Endothelial cell of umbilical vein (primary cell): ENCODE data around the gene PYGB. TPM values are rescaled to one million over a fixed set of nuclear protein-coding genes. Genes with fewer than 3 reads are reported as not detected.

Experiments used
- BruUV-seq: library from RNA; stranded (reverse); fragments of 400-500 nt; replicated peaks from 2 replicates; lab custom pipeline; 2021; lab: Mats Ljungman, UMichigan
- CTCF ChIA-PET: fragments of 300-600, 350-600 bp; sonication (Branson Sonifier 250); formaldehyde crosslinking; loops from one replicate; lab custom pipeline; 2021; ENCODE audit warnings: antibody characterized with exemption, inconsistent platforms; lab: Charles Lee
- POLR2A ChIA-PET: fragments of 300-600, 350-600 bp; sonication (Branson Sonifier 250); formaldehyde crosslinking; loops from one replicate; lab custom pipeline; 2021; ENCODE audit warnings: antibody characterized with exemption, inconsistent platforms; lab: Charles Lee
- DNase-seq: peaks from one replicate; pipeline ENCODE4 v3.0.0-alpha.2; 2011; ENCODE audit warnings: low read depth, low spot score
- FAIRE-seq: peaks from 2 replicates; lab custom pipeline; 2011; peaks lifted over from hg19 to GRCh38; lab: Jason Lieb, UNC
- H2AFZ ChIP-seq: 2 replicates; pipeline ENCODE4 v1.6.0; 2012; ENCODE audit warnings: low read depth, low read length, control low read depth, inconsistent platforms
- H3K27ac ChIP-seq: 2 replicates; pipeline ENCODE4 v1.5.1; 2011; ENCODE audit warnings: low read depth, mild to moderate bottlenecking, control low read depth, low read length, moderate library complexity; ENCODE audit not compliant: insufficient read depth
- H3K27me3 ChIP-seq, 2 experiments: 2 replicates each; pipeline versions ENCODE4 v1.6.0 to v1.6.1; 2011; ENCODE audit warnings: low read length in 2 of 2, mixed read lengths in 1 of 2; ENCODE audit not compliant: control insufficient read depth in 2 of 2, insufficient read depth in 2 of 2
- H3K36me3 ChIP-seq, 2 experiments: 2 replicates in 1 of 2; 3 replicates in 1 of 2; pipeline ENCODE4 v1.5.1; 2011; ENCODE audit warnings: low read length in 2 of 2, mild to moderate bottlenecking in 1 of 2, moderate library complexity in 1 of 2; ENCODE audit not compliant: control insufficient read depth in 2 of 2, insufficient read depth in 2 of 2; ENCODE audit errors: extremely low read depth in 1 of 2
- H3K4me1 ChIP-seq: 3 replicates; pipeline ENCODE4 v1.5.1; 2011; ENCODE audit warnings: mild to moderate bottlenecking, low read length; ENCODE audit not compliant: control insufficient read depth, insufficient read depth; ENCODE audit errors: extremely low read depth
- H3K4me2 ChIP-seq: 2 replicates; pipeline ENCODE4 v1.6.1; 2011; ENCODE audit warnings: low read length, control low read depth, mixed read lengths; ENCODE audit not compliant: insufficient read depth
- H3K4me3 ChIP-seq, 3 experiments: fragments of 200-600 bp in 1 of 3; sonication (generic), shearing (Covaris generic) in 1 of 3; replicated peaks in 1 of 3; 2 replicates each; pipeline ENCODE4 v1.5.1; 2011 to 2016; ENCODE audit warnings: control low read depth in 3 of 3, low read length in 3 of 3, mild to moderate bottlenecking in 2 of 3, inconsistent platforms in 1 of 3, low read depth in 1 of 3, moderate library complexity in 1 of 3; ENCODE audit not compliant: insufficient read depth in 1 of 3
- H3K79me2 ChIP-seq: 2 replicates; pipeline ENCODE4 v1.6.0; 2012; ENCODE audit warnings: low read length, inconsistent platforms; ENCODE audit not compliant: control insufficient read depth, insufficient read depth
- H3K9ac ChIP-seq: replicated peaks from 2 replicates; pipeline ENCODE3; 2011; ENCODE audit warnings: low read length, control low read depth; ENCODE audit not compliant: insufficient read depth; ENCODE audit errors: extremely low read depth
- H3K9me1 ChIP-seq: replicated peaks from 3 replicates; pipeline ENCODE4 v1.6.0; 2011; ENCODE audit warnings: mild to moderate bottlenecking, low read length; ENCODE audit not compliant: control insufficient read depth, insufficient read depth; ENCODE audit errors: extremely low read depth
- H3K9me3 ChIP-seq: replicated peaks from 2 replicates; pipeline ENCODE4 v1.5.1; 2012; ENCODE audit warnings: low read length, inconsistent platforms; ENCODE audit not compliant: control insufficient read depth, insufficient read depth
- H4K20me1 ChIP-seq: replicated peaks from 2 replicates; pipeline ENCODE3; 2011; ENCODE audit warnings: mild to moderate bottlenecking, low read length; ENCODE audit not compliant: control insufficient read depth, insufficient read depth; ENCODE audit errors: extremely low read depth
- EZH2 ChIP-seq: IDR thresholded peaks from 2 replicates; pipeline ENCODE4 v1.6.1; 2012; ENCODE audit warnings: borderline replicate concordance, low read depth, mild to moderate bottlenecking, moderate library complexity, low read length, inconsistent platforms; ENCODE audit not compliant: severe bottlenecking
- FOS ChIP-seq: IDR thresholded peaks from 2 replicates; pipeline ENCODE4 v1.6.1; 2011; ENCODE audit warnings: mild to moderate bottlenecking, low read length, moderate library complexity, borderline replicate concordance; ENCODE audit not compliant: insufficient read depth
- GATA2 ChIP-seq: IDR thresholded peaks from 2 replicates; pipeline ENCODE4 v1.7.0; 2011; ENCODE audit warnings: low read depth, mild to moderate bottlenecking, moderate library complexity, mixed read lengths, low read length; ENCODE audit not compliant: insufficient read length, insufficient read depth
- JUN ChIP-seq: IDR thresholded peaks from 2 replicates; pipeline ENCODE4 v1.6.1; 2011; ENCODE audit warnings: borderline replicate concordance, low read depth; ENCODE audit not compliant: insufficient read length, insufficient read depth
- MAX ChIP-seq: IDR thresholded peaks from 2 replicates; pipeline ENCODE4 v1.6.1; 2011; ENCODE audit not compliant: insufficient read depth, insufficient read length
- MYC ChIP-seq: IDR thresholded peaks from one replicate; pipeline ENCODE4 v1.6.1; 2011; ENCODE audit warnings: mild to moderate bottlenecking, low read depth, low read length
- POLR2A ChIP-seq: IDR thresholded peaks from 2 replicates; pipeline ENCODE4 v1.6.1; 2012; ENCODE audit warnings: low read depth, mild to moderate bottlenecking, control low read depth, low read length
- POLR2AphosphoS5 ChIP-seq: IDR thresholded peaks from 2 replicates; pipeline ENCODE4 v1.6.1; 2012; ENCODE audit warnings: low read depth, mild to moderate bottlenecking, control low read depth, low read length, moderate library complexity; ENCODE audit not compliant: insufficient read depth
- dilution Hi-C: fragments of 300-500 bp; cut with MboI; formaldehyde crosslinking; loops from one replicate; pipeline ENCODE4 v1.15.0; 2019; ENCODE audit warnings: low sequenced_read_pairs; ENCODE audit not compliant: extremely low pct_ligation_motif_present
- intact Hi-C: fragments of 100-400 bp; cut with micrococcal nuclease; formaldehyde crosslinking; loops from one replicate; pipeline ENCODE4 v1.10.0; 2022
- polyA plus RNA-seq, 4 experiments: library from polyadenylated mRNA; depleted of rRNA in 3 of 4; stranded (reverse) in 3 of 4; unstranded in 1 of 4; fragments of >200 nt; gene quantifications; 2 replicates each; pipeline versions ENCODE4 v1.2.1 to v1.2.3, GENCODE V29; 2011 to 2012; ENCODE audit warnings: missing spikeins in 1 of 4
- total RNA-seq: library from RNA; stranded (reverse); gene quantifications from 2 replicates; pipeline ENCODE4 v1.2.3, GENCODE V29; 2021
- TF ChIP-seq, protein P1 (sequence below), 2 donors: IDR thresholded peaks; 1 replicate in 1 of 2; 2 replicates in 1 of 2; pipeline ENCODE4 v1.5.1; 2011; ENCODE audit warnings: low read length in 2 of 2, mild to moderate bottlenecking in 2 of 2, moderate library complexity in 2 of 2, control low read depth in 1 of 2, inconsistent platforms in 1 of 2, low read depth in 1 of 2; ENCODE audit not compliant: insufficient read depth in 1 of 2; ENCODE audit errors: extremely low read depth in 1 of 2

Gene PYGB
- total and polyA plus RNA-seq, 2 donors (not counting 3 experiments of a cell fraction or from before 2014, with no cell fraction given) = 36.1 to 60.2 TPM

GRCh38 chr20:25215521-25215920, 32.4 kb upstream of the PYGB start:
- no peak overlapping the region for H3K4me2 ChIP-seq
- H4K20me1 ChIP-seq = no peaks in the 10 kb centered on the region
- intact Hi-C loops = no loop called here
- H3K9ac ChIP-seq = no peak overlapping the region
- H3K4me1 ChIP-seq = no peaks in the 10 kb centered on the region
- H3K4me3 ChIP-seq = no peak overlapping the region
- H3K27me3 ChIP-seq = no peaks in the 10 kb centered on the region
- no peak for TF ChIP-seq MAX
- no peak for TF ChIP-seq JUN
- no peak for TF ChIP-seq EZH2
- TF ChIP-seq FOS = no peak
- TF ChIP-seq, protein P1, sequence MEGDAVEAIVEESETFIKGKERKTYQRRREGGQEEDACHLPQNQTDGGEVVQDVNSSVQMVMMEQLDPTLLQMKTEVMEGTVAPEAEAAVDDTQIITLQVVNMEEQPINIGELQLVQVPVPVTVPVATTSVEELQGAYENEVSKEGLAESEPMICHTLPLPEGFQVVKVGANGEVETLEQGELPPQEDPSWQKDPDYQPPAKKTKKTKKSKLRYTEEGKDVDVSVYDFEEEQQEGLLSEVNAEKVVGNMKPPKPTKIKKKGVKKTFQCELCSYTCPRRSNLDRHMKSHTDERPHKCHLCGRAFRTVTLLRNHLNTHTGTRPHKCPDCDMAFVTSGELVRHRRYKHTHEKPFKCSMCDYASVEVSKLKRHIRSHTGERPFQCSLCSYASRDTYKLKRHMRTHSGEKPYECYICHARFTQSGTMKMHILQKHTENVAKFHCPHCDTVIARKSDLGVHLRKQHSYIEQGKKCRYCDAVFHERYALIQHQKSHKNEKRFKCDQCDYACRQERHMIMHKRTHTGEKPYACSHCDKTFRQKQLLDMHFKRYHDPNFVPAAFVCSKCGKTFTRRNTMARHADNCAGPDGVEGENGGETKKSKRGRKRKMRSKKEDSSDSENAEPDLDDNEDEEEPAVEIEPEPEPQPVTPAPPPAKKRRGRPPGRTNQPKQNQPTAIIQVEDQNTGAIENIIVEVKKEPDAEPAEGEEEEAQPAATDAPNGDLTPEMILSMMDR (IDR thresholded peaks at IDR 0.05; ENCODE audit: extremely low read depth in 1 of 2, insufficient read depth in 1 of 2, low read depth in 1 of 2, low read length in 2 of 2) = no peak
- TF ChIP-seq GATA2 = no peak
- TF ChIP-seq MYC = no peak
- TF ChIP-seq POLR2A = no peak
- no peak for TF ChIP-seq POLR2AphosphoS5
- no TSS peak for BruUV-seq
- CTCF ChIA-PET = no interaction called here
- no peaks in the 10 kb centered on the region for H3K79me2 ChIP-seq
- FAIRE-seq (no peak), DNase-seq (no peak)
- dilution Hi-C loops = no loop called here
- no peak overlapping the region for H3K27ac ChIP-seq
- peaks cover 0 to 8% of the 10 kb centered on the region in 2 experiments for H3K36me3 ChIP-seq
- no peaks in the 10 kb centered on the region for H3K9me3 ChIP-seq
- no peaks in the 10 kb centered on the region for H3K9me1 ChIP-seq
- no peak overlapping the region for H2AFZ ChIP-seq
- POLR2A ChIA-PET = no interaction called here
